HL-60 (cell line): ENCODE measurements around the gene PTGES3.
A peak's percentile ranks its signal among the peaks of the same experiment; 100 is the strongest.

Experiments
- DNase-seq, 2 experiments: peaks; one replicate each; pipeline ENCODE4 v3.0.0-alpha.2; 2010 to 2020; ENCODE audit warnings: low read depth in 1 of 2, low spot score in 1 of 2
- H3K27ac ChIP-seq: fragments of 250-450 bp; sonication (Bioruptor Pico); replicated peaks from 2 replicates; pipeline ENCODE4 v1.5.1; 2020; ENCODE audit warnings: mild to moderate bottlenecking, moderate library complexity
- H3K27me3 ChIP-seq: fragments of 250-450 bp; sonication (Bioruptor Pico); 2 replicates; pipeline ENCODE4 v1.5.1; 2021; ENCODE audit warnings: mild to moderate bottlenecking, moderate library complexity; ENCODE audit not compliant: insufficient read depth, poor library complexity, severe bottlenecking
- H3K4me3 ChIP-seq: replicated peaks from 2 replicates; pipeline ENCODE4 v1.5.1; 2011; ENCODE audit warnings: mild to moderate bottlenecking, control low read depth, low read length; ENCODE audit not compliant: insufficient read depth
- CTCF ChIP-seq: IDR thresholded peaks from one replicate; pipeline ENCODE4 v1.5.1; 2011; ENCODE audit warnings: low read length, control low read depth, inconsistent platforms; ENCODE audit not compliant: insufficient read depth
- GABPA ChIP-seq: IDR thresholded peaks from 2 replicates; pipeline ENCODE4 v1.6.1; 2012; ENCODE audit warnings: low read depth
- POLR2AphosphoS5 ChIP-seq: IDR thresholded peaks from 2 replicates; pipeline ENCODE4 v1.6.1; 2012; ENCODE audit warnings: low read depth
- SPI1 ChIP-seq: IDR thresholded peaks from 2 replicates; pipeline ENCODE4 v1.6.1; 2012; ENCODE audit warnings: low read depth, mild to moderate bottlenecking, borderline replicate concordance
- TF ChIP-seq, protein P1 (sequence below): IDR thresholded peaks from 2 replicates; pipeline ENCODE4 v1.6.1; 2012; ENCODE audit warnings: low read depth; ENCODE audit not compliant: insufficient replicate concordance

Gene PTGES3

DNA sequence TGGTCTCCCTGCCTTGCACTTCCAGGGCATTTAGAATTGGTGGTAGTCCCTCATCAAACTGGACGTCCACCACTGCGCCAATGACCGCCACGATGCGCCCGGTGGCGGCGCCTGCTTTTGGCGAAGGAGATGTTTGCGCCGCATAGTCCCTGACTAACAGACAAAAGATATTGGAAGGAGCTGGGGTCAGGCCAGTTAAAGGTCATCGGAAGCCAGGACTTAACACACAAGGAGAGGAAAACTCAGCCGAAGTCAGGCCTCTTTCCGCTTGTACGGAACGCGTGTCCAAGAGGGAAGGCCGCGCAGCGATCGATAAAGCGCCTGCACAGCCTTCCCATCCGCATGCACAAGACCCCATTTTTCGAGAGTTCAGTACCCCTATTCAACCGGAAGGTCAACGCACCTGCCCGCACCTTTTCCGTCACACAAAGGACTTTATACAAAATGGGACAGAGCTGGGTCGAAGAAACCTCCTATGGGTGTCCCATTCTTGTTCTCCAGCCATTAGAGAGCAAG lies 42.8 kb downstream of the PTGES3 start:
- peak overlapping the region; percentile 67 for H3K4me3 ChIP-seq
- no peak for DNase-seq
- no peak for TF ChIP-seq POLR2AphosphoS5
- TF ChIP-seq, protein P1, sequence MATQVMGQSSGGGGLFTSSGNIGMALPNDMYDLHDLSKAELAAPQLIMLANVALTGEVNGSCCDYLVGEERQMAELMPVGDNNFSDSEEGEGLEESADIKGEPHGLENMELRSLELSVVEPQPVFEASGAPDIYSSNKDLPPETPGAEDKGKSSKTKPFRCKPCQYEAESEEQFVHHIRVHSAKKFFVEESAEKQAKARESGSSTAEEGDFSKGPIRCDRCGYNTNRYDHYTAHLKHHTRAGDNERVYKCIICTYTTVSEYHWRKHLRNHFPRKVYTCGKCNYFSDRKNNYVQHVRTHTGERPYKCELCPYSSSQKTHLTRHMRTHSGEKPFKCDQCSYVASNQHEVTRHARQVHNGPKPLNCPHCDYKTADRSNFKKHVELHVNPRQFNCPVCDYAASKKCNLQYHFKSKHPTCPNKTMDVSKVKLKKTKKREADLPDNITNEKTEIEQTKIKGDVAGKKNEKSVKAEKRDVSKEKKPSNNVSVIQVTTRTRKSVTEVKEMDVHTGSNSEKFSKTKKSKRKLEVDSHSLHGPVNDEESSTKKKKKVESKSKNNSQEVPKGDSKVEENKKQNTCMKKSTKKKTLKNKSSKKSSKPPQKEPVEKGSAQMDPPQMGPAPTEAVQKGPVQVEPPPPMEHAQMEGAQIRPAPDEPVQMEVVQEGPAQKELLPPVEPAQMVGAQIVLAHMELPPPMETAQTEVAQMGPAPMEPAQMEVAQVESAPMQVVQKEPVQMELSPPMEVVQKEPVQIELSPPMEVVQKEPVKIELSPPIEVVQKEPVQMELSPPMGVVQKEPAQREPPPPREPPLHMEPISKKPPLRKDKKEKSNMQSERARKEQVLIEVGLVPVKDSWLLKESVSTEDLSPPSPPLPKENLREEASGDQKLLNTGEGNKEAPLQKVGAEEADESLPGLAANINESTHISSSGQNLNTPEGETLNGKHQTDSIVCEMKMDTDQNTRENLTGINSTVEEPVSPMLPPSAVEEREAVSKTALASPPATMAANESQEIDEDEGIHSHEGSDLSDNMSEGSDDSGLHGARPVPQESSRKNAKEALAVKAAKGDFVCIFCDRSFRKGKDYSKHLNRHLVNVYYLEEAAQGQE = no peak
- TF ChIP-seq CTCF = no peak
- TF ChIP-seq GABPA = no peak
- TF ChIP-seq SPI1 = no peak

DNA sequence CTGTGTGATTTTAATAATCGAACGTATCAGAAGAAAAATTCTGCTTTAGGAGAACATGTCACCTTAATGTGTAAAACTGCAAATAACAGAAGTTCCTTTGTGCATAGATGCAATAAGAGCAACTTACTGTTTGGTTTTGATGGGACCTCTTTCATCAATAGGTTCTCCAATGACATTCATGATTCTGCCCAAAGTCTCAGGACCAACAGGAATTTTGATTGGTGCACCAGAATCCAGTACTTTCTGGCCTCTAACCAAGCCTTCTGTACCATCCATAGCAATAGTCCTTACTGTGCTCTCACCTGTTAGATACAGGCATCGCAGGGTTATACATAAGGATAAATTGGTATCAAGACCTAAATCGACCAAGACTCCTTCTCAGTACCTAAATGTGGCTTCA lies 43.4 kb downstream of the PTGES3 start:
- Histone ChIP-seq H3K27me3 (no peaks in the 10 kb centered on the region), H3K27ac (peak overlapping the region; percentile 96), H3K4me3 (peak overlapping the region; percentile 67)
- no peak for TF ChIP-seq POLR2AphosphoS5
- TF ChIP-seq SPI1 = no peak
- no peak for TF ChIP-seq CTCF
- no peak for TF ChIP-seq GABPA
- TF ChIP-seq, protein P1 = no peak
- DNase-seq = no peak

More for the DNA sequence above, 42.8 kb downstream of the PTGES3 start:
- Histone ChIP-seq H3K27me3 (no peaks in the 10 kb centered on the region), H3K27ac (peak overlapping the region; percentile 96)

DNA sequence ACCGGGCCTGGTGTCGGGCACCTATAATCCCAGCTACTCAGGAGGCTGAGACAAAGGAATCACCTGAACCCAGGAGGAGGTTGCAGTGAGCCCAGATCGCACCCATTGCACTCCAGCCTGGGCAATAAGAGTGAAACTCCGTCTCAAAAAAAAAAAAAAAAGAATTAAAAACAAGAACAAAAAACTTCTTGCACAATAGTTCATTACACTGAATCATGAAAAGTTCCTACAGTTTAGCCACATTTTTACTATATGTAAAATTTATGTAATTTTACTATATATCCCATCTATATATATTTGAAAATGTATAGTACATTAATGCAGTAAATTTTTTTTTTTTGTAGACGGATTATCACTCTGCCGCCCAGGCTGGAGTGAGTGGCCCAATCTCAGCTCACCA lies 46.9 kb downstream of the PTGES3 start:
- no peak for TF ChIP-seq GABPA
- Histone ChIP-seq H3K4me3 (no peak overlapping the region), H3K27me3 (no peaks in the 10 kb centered on the region), H3K27ac (no peak overlapping the region)
- DNase-seq = no peak

DNA sequence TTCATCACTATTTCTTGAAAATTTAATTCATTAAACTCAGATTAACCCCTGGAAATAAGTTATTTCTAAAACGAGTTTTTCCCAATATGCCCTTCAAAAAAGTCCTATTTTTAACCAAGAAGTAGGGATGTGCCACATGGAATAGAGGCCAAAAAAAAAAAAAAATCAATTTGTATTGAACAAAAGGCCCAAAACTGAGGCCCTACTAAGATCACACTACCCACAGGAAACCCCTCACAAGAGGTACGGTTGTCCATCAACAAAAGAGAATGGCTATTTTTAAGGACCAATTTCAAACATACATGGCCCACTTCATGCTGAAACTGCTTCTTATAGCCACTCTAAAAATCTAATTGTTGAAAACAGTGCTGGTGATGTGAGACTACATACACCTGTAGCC lies 50.5 kb downstream of the PTGES3 start:
- Histone ChIP-seq H3K27ac (peak overlapping the region; percentile 74), H3K4me3 (no peak overlapping the region), H3K27me3 (no peaks in the 10 kb centered on the region)
- TF ChIP-seq SPI1 (no peak), CTCF (no peak), GABPA (no peak), POLR2AphosphoS5 (no peak)
- TF ChIP-seq, protein P1 = no peak
- no peak for DNase-seq
